HG02852 (cell line): ENCODE data around the gene CASQ1.

Experiments used
- ATAC-seq: cut with Tn5 transposase; IDR thresholded peaks from one replicate; pipeline ENCODE4 v1.9.1; 2021; ENCODE audit warnings: mild to moderate bottlenecking, moderate library complexity; ENCODE audit not compliant: unreplicated experiment

Gene CASQ1

GRCh38 chr1:160168016-160168415 lies 22.4 kb upstream of the CASQ1 start:
- ATAC-seq = no peak

DNA sequence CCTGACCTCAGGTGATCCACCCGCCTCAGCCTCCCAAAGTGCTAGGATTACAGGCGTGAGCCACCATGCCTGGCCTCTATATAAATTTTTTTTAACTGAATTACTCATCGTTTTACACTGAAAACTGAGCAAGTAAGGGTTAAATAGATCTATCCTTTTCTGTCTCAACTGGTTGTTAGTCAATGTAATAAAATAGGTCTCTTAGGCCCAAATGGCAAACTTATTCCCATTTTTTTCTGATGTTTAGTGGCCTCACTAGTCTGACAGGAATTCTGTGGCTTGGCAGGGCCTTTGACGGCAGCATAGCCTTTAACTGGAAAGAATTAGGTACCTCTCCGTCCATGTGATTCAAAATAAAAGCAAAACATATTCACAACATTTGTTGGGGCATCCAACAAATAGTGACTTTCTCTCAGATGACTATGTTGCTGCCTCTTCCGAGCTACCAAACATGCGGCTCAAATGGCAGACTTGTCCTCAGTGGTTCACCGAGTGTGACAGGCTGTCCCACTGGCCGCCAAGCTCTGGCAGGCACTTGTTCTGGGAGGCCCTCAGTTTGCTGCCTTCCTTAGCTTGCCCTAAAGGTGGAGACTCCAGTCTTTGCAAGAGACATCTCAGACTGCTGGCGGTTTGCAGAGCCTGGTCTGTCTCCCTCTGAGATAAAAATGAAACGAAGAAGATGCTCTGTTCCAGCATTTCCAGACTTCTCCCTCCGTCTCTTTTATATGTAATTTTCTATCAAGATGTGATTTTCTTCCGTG lies 21.6 kb upstream of the CASQ1 start:
- ATAC-seq = no peak

DNA sequence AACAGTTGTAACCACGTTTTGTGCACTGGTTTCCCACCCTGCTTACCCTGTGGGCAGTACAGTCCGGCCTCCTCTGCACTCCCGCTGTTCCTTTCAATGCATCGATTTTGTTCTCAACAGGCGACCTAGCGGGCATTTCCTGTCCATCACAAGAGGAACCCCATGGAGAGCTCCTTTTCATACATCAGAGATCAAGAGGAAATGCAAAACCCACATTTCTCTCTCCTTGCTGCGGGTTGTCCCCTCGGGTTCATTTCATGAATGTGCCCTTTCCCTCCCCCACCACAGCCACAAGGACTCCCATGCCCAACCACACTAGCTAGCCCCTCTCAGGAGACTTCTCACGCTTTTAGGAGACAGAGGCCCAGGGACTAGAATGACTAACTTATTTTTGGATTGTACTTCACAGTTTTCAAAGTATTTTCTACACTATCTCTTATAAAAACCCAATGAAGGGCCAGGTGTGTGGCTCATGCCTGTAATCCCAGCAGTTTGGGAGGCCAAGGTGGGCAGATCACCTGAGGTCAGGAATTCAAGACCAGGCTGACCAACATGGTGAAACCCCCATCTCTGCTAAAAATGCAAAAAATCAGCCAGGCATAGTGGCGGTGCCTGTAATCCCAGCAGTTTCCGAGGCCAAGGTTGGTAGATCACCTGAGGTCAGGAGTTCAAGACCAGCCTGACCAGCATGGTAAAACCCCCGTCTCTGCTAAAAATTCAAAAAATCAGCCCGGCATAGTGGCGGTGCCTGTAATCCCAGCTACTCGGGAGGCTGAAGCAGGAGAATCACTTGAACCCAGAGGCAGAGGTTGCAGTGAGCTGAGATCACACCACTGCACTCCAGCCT lies 20.6 kb upstream of the CASQ1 start:
- no peak for ATAC-seq

DNA sequence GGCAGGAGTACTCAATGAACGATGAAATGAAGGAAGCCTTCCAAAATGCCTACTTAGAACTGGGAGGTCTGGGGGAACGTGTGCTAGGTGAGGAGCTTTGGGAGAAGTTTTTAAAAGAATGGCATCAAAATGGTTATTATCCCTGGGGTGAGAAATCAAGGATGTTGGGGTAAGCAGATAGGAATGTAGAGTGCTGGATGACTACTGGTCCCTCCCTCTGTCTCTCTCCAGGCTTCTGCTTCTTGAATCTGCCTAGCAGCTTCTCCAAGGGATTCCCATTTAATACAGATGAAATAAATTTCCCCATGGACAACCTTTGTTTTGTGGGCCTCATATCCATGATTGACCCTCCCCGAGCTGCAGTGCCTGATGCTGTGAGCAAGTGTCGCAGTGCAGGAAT lies 19.0 kb upstream of the CASQ1 start:
- ATAC-seq = no peak

DNA sequence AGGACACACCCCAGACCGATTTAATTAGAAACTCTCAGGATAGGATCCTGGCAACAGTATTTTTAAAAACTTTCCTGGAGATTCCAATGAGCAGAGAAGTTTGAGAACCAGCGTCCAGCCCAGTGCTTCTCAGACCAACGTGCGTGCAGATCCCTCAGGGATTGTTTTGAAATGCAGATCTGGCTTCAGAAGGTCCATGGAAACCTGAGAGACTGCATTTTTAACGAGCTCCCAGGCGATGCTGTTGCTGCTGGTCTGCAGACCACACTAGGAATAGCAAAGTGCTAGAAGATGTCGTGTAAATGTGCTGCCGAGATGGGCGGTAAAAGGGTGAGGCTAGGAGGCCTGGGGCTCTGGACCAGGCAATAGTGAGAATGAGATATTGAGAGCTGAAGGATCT lies 18.4 kb upstream of the CASQ1 start:
- no peak for ATAC-seq

- no peak for ATAC-seq
Measured at GRCh38 chr1:160177231-160177630, 13.1 kb upstream of the CASQ1 start.

DNA sequence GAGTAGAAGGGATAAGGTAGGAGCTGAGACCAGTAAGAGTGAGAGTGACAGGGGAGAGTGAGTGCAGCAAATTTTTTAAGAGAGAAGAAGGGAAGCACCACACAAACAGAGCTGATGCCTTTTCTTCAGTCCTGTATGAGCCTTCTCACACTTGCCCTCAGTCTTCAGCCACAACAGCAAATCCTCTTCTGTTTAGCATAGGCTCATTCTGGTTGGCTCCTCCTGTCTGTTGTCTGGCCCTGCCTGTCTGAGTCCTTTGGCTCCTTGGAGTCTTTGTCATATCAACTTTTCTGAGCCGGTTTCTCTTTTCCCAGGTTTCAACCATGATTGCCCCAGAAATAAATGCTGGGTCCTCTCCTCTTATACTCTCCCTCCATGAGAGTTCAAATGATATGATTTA lies 12.7 kb upstream of the CASQ1 start:
- no peak for ATAC-seq

- ATAC-seq = no peak
Measured at GRCh38 chr1:160178731-160179130, 11.6 kb upstream of the CASQ1 start.

GRCh38 chr1:160179336-160179735 lies 11.0 kb upstream of the CASQ1 start:
- ATAC-seq = no peak

DNA sequence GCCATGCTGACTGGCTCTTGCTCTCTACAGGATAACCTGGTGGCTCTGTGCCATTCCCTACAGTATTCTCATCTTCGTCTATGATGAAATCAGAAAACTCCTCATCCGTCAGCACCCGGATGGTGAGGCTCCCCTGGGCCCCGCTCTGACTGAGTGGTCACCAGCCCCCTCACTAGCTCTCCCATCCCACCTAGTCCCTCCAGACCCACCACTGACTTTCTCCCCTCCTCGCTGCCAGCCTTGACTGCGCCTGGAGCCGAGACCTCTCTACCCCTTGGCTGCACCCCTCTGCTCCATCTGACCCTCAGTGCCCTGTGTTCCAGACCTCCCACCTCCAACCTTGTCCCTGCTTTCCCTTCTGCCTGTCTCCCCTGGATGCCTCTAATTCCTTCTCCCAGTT lies 4.1 kb upstream of the CASQ1 start:
- no peak for ATAC-seq

DNA sequence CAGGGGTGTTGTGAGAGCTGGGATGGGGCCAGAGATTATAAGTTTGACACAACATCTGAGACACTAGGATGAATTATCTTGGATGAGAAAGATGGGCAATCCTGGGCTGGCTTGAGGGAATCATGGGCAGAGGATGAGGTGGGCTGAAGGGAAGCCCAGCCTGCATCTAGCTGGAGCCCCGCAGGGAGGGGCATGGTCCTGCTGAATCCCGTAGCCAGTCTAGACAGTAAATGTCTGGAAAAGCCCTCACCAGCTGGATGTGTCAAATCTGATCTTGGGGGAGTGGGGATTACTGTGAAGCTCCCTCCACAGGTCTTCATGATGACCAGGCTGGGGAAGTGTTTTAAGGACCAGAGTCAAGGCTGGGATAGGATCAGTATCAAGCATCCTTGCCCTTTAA lies 3.6 kb upstream of the CASQ1 start:
- ATAC-seq = no peak

DNA sequence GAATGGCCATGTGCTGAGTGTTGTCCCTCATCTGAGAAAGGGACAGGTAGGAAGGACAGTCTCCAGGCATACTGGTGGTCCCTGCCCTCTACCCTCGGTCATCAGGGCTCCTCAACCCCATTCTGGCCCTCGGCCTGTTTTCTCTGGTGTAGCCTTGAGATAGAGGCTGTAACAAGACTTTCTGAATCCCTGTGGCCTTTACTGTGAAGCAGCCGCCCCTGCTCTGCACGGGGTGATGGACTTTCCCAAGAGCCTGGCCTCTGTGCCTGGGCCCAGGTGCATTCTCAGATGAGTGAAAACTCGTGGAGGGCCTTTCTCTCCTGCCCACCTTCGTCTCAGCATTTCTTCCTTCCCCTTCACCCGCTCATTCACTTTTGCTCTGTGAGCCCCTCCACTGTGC lies 3.0 kb upstream of the CASQ1 start:
- no peak for ATAC-seq

- ATAC-seq = no peak
Measured at GRCh38 chr1:160188341-160188740, 2.0 kb upstream of the CASQ1 start.

DNA sequence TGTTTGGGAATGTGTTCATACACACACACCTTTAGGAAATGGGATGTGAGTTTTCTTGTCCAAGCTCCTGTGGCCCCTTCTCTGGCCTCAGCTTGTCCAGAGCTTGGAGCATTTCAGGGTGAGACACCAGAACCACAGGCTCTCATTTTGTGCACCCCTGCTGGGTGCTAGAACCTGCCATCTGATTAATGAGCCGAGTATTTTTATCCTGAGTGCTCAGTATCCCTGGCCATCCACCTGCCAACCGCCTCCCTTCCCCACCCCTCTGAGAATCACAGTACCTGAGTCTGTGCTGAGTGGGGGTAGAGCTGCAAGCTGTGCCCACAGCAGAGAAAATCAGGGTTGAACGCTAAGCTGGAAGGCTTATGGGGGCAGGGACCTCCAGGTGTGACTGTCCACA lies 1.4 kb downstream of the CASQ1 start:
- no peak for ATAC-seq

- no peak for ATAC-seq
Measured at GRCh38 chr1:160192234-160192633, 1.9 kb downstream of the CASQ1 start.

DNA sequence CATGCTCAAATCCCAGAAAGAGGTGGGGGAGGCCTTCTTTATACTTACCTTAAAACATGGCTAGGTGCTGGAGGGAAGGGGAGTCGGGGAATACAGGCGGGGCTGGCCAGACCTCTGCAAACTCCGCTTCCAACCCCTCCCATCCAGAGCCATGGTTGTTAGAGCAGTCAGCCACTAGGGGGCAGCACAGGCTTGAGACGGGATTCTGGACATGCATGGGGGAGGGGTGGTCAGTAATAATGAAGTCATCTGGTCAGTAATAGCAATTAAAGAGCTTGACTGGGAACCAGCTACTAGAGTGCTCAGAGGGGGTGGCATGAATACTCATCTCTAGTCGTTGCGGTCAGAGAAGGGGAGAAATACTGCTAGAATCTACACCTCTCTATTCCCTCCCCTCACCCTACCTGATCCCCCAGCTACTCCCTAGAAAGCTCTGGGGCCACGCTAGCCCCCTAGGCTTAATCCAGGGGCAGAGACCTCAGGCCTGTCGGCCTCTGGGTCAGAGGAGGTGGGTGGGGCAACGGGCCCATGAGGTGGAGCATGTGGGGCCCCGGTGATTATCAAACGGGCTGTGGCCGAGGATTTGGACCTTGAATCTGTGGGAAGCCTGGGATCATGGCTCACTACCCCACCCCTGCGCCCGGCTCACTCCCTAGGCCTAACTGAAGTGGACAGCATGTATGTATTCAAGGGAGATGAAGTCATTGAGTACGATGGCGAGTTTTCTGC lies 2.9 kb downstream of the CASQ1 start:
- no peak for ATAC-seq

- ATAC-seq = no peak
Measured at GRCh38 chr1:160193832-160194736, 3.7 kb downstream of the CASQ1 start.

DNA sequence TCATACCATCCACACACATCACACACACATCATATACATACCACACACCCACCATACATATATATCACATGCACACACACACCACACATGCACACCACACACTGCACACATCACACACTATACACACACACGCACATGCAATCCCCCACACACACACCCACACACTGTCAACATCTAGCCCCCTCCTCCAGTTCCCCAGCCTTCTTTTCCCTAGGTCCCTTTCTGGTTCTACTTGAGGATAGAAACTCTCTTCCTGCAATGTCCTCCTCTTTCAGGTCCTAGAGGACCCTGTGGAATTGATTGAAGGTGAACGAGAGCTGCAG lies 4.3 kb downstream of the CASQ1 start:
- ATAC-seq = no peak

DNA sequence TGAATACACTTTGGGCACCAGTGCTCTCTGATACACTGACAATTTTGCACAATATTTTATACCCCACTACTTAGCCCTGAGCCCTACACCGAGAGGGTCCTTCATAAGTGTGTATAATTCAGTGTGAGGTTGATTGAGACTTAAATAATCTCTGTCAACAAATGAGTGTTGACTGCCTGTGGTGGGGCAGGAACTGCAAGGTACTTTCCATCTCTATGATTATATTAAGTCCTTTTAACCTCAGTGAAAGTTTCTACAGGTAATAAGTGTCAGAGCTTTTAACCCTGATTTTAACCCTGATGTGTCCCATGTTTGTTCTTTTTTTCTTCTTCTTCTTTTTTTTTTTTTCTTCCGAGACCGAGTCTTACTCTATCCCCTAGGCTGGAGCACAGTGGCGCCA lies 5.8 kb downstream of the CASQ1 start:
- ATAC-seq = no peak

GRCh38 chr1:160197231-160197630 lies 6.9 kb downstream of the CASQ1 start:
- ATAC-seq = no peak

GRCh38 chr1:160200786-160201185 lies 10.4 kb downstream of the CASQ1 start:
- no peak for ATAC-seq
